Stomach (tissue), 4 donors: ENCODE results near the gene RPL18.

Experiments used
- CTCF ChIP-seq, 7 experiments: fragments of 450-650 bp in 4 of 7; fragments of 200-600 bp in 3 of 7; sonication (generic) in 3 of 7; IDR thresholded peaks; one replicate each; pipeline ENCODE4 v1.5.1; 2016 to 2019; ENCODE audit warnings: antibody characterized with exemption in 7 of 7, control low read depth in 2 of 7, mild to moderate bottlenecking in 1 of 7
- EP300 ChIP-seq: sonication (generic); formaldehyde crosslinking; IDR thresholded peaks from one replicate; pipeline ENCODE4 v1.6.1; 2017; ENCODE audit warnings: antibody characterized with exemption
- POLR2A ChIP-seq, 4 donors: fragments of 450-650 bp; IDR thresholded peaks; one replicate each; pipeline ENCODE4 v1.6.1; 2016; ENCODE audit warnings: antibody characterized with exemption in 4 of 4, control low read depth in 2 of 4, mild to moderate bottlenecking in 1 of 4, moderate library complexity in 1 of 4
- POLR2AphosphoS5 ChIP-seq, 3 donors: sonication (generic); formaldehyde crosslinking; IDR thresholded peaks; one replicate each; pipeline ENCODE4 v1.6.1; 2016; ENCODE audit warnings: antibody characterized with exemption in 3 of 3

GRCh38 chr19:48665786-48666185, 46.8 kb upstream of the RPL18 start:
- TF ChIP-seq CTCF (IDR thresholded peaks at IDR 0.05): no peak
- TF ChIP-seq POLR2A (IDR thresholded peaks at IDR 0.05): no peak
- no peak for TF ChIP-seq POLR2AphosphoS5 (IDR thresholded peaks at IDR 0.05)
- no peak for TF ChIP-seq EP300
